ENCODE results near the gene CDC16. TPM values are rescaled to one million over a fixed set of nuclear protein-coding genes. Genes with fewer than 3 reads are reported as not detected.
"Not testable (repeated sequence)": the region's sequence is repeated elsewhere in the genome, so short reads cannot be mapped to it uniquely, and the experiment has no call there.

Gene CDC16
- total and polyA plus RNA-seq, 12 donors: 29.2 to 162 (median 55.2) TPM

DNA sequence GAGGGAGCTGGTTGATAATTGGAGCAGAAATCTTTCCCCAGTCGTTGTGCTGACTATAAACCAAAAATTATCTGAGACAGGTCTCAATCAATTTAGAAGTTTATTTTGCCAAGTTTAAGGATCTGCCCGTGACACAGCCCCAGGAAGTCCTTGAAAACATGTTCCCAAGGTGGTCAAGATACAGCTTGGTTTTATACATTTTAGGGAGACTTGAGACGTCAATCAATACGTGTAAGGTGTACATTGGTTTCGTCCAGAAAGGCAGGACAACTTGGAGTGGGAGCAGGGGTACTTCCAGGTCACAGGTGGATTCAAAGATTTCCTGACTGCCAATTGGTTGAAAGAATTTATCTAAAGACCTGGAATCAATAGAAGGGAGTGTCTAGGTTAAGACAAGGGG is 38.1 kb upstream of the CDC16 start:
- Histone ChIP-seq H3K27me3 (peaks cover 12% of the 10 kb centered on the region), H3K27ac (no peak overlapping the region), H3K4me1 (replicated peaks in 1 of 2) (no peaks in the 10 kb centered on the region), H3K4me3 (no peak overlapping the region), H3K36me3 (replicated peaks in 1 of 2) (no peaks in the 10 kb centered on the region), H3K9me3 (replicated peaks in 1 of 3) (no peaks in the 10 kb centered on the region)
- DNase-seq: no peak
- WGBS, 4 donors: 61 to 65% (median 62%) methylated on average over 5 of the region's 5 CpGs
- TF ChIP-seq POLR2A (IDR thresholded peaks at IDR 0.05): no peak
- TF ChIP-seq, protein P1, sequence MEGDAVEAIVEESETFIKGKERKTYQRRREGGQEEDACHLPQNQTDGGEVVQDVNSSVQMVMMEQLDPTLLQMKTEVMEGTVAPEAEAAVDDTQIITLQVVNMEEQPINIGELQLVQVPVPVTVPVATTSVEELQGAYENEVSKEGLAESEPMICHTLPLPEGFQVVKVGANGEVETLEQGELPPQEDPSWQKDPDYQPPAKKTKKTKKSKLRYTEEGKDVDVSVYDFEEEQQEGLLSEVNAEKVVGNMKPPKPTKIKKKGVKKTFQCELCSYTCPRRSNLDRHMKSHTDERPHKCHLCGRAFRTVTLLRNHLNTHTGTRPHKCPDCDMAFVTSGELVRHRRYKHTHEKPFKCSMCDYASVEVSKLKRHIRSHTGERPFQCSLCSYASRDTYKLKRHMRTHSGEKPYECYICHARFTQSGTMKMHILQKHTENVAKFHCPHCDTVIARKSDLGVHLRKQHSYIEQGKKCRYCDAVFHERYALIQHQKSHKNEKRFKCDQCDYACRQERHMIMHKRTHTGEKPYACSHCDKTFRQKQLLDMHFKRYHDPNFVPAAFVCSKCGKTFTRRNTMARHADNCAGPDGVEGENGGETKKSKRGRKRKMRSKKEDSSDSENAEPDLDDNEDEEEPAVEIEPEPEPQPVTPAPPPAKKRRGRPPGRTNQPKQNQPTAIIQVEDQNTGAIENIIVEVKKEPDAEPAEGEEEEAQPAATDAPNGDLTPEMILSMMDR (IDR thresholded peaks at IDR 0.05): no peak
- intact Hi-C loops (cut with DNase I): no loop called here

DNA sequence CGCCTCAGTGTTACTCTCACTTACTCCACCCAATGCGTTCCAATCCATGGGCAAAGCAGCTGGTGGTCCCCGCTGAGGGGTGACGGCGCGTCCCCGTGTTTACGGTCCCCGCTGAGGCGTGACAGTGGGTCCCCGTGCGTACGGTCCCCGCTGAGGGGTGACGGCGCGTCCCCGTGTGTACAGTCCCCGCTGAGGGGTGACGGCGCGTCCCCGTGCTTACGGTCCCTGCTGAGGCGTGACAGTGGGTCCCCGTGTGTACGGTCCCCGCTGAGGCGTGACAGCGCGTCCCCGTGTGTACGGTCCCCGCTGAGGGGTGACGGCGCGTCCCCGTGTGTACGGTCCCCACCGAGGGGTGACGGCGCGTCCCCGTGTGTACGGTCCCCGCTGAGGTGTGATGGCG is 36.1 kb upstream of the CDC16 start:
- no peak overlapping the region for H3K27ac ChIP-seq
- H3K36me3 ChIP-seq (replicated peaks in 1 of 2): no peaks in the 10 kb centered on the region
- no peaks in the 10 kb centered on the region for H3K4me1 ChIP-seq (replicated peaks in 1 of 2)
- H3K4me3 ChIP-seq: no peak overlapping the region
- H3K27me3 ChIP-seq: peaks cover 12% of the 10 kb centered on the region
- H3K9me3 ChIP-seq (replicated peaks in 1 of 3): no peaks in the 10 kb centered on the region
- no peak for DNase-seq
- TF ChIP-seq POLR2A (IDR thresholded peaks at IDR 0.05): no peak
- TF ChIP-seq, protein P1 (IDR thresholded peaks at IDR 0.05): no peak
- 94 to 96% (median 95%) methylated on average over 9 to 47 of the region's 47 CpGs for WGBS, 4 donors
- intact Hi-C loops (cut with DNase I): no loop called here

DNA sequence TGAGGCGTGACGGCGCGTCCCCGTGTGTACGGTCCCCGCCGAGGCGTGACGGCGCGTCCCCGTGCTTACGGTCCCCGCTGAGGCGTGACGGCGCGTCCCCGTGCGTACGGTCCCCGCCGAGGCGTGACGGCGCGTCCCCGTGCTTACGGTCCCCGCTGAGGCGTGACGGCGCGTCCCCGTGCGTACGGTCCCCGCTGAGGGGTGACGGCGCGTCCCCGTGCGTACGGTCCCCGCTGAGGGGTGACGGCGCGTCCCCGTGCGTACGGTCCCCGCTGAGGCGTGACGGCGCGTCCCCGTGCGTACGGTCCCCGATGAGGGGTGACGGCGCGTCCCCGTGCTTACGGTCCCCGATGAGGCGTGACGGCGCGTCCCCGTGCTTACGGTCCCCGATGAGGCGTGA is 35.2 kb upstream of the CDC16 start:
- H3K36me3 ChIP-seq (replicated peaks in 1 of 2); DNase-seq; H3K4me1 ChIP-seq (replicated peaks in 1 of 2); intact Hi-C loops (cut with DNase I); H3K4me3 ChIP-seq; H3K27ac ChIP-seq; H3K9me3 ChIP-seq (replicated peaks in 1 of 3): not testable (repeated sequence)
- peaks cover 12% of the 10 kb centered on the region for H3K27me3 ChIP-seq
- WGBS, 4 donors: 13 to 34% (median 20%) methylated on average over 37 to 65 of the region's 75 CpGs; no CpG with 5 or more reads in 1 of the 4 donors

DNA sequence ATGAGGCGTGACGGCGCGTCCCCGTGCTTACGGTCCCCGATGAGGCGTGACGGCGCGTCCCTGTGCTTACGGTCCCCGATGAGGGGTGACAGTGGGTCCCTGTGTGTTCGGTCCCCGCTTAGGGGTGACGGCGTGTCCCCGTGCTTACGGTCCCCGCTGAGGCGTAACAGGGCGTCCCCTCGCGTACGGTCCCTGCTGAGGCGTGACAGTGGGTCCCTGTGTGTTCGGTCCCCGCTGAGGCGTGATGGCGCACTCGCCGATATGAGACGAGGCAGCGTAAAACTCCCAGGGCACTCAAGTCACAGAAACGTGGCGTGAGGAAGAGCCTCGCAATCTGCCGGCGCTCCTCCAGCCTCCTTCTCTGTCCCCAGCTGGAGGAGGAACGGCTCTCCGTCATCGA is 34.7 kb upstream of the CDC16 start:
- Histone ChIP-seq H3K4me1 (replicated peaks in 1 of 2) (no peaks in the 10 kb centered on the region), H3K4me3 (no peak overlapping the region), H3K36me3 (replicated peaks in 1 of 2) (no peaks in the 10 kb centered on the region), H3K9me3 (replicated peaks in 1 of 3) (no peaks in the 10 kb centered on the region), H3K27me3 (peaks cover 12% of the 10 kb centered on the region), H3K27ac (no peak overlapping the region)
- no peak for DNase-seq
- TF ChIP-seq POLR2A (IDR thresholded peaks at IDR 0.05): no peak
- TF ChIP-seq, protein P1 (IDR thresholded peaks at IDR 0.05): no peak
- WGBS, 4 donors: 13 to 60% (median 36%) methylated on average over 6 to 38 of the region's 42 CpGs
- intact Hi-C loops (cut with DNase I): no loop called here

DNA sequence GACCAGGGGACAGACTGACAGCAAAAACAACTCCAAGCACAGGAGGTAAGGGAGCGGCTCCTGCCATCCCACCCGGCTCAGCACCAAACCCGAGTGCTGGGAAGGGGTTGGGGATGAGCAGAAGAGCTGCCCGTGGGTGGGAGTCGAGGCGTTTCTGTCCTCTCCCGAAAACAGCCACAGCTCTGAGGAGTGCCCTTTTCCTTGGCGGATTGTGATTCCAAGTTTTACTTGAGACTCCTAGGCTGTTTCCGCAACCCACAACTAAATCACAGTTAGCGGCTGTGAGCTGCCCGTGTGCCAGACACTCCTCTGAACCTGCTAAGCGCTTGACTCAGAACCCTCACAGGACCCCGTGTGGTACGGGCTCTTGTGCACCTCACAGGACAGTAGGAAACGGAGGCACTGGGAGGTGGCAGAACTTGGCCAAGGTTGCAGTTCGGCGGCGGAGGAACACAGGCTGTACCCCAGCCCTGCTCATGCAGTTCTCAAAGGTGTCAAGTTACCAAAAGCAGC is 34.2 kb upstream of the CDC16 start:
- Histone ChIP-seq H3K27me3 (peaks cover 12% of the 10 kb centered on the region), H3K27ac (no peak overlapping the region), H3K4me1 (replicated peaks in 1 of 2) (no peaks in the 10 kb centered on the region), H3K9me3 (replicated peaks in 1 of 3) (no peaks in the 10 kb centered on the region), H3K36me3 (replicated peaks in 1 of 2) (no peaks in the 10 kb centered on the region), H3K4me3 (no peak overlapping the region)
- no peak for DNase-seq
- TF ChIP-seq, protein P1 (IDR thresholded peaks at IDR 0.05): no peak
- no peak for TF ChIP-seq POLR2A (IDR thresholded peaks at IDR 0.05)
- WGBS, 4 donors: 22 to 41% (median 30%) methylated on average over 9 to 18 of the region's 18 CpGs
- intact Hi-C loops (cut with DNase I): no loop called here

All from adrenal gland (tissue), 12 donors.